Gastroesophageal sphincter (tissue), 3 donors: Measurements from ENCODE around the gene TBCD.

Experiments used
- CTCF ChIP-seq, 4 experiments: fragments of 200-600 bp in 2 of 4; fragments of 450-650 bp in 2 of 4; sonication (generic) in 1 of 4; IDR thresholded peaks; one replicate each; pipeline ENCODE4 v1.5.1; 2017 to 2019; ENCODE audit warnings: antibody characterized with exemption in 4 of 4, mild to moderate bottlenecking in 2 of 4, moderate library complexity in 2 of 4
- POLR2A ChIP-seq, 2 donors: fragments of 450-650 bp; IDR thresholded peaks; one replicate each; pipeline ENCODE4 v1.6.1; 2017; ENCODE audit warnings: antibody characterized with exemption in 2 of 2, mild to moderate bottlenecking in 2 of 2, moderate library complexity in 1 of 2
- POLR2AphosphoS5 ChIP-seq: sonication (generic); formaldehyde crosslinking; IDR thresholded peaks from one replicate; pipeline ENCODE4 v1.6.1; 2017; ENCODE audit warnings: antibody characterized with exemption

GRCh38 chr17:82966415-82966814, 214.6 kb downstream of the TBCD start:
- TF ChIP-seq POLR2AphosphoS5 (no peak), POLR2A (IDR thresholded peaks at IDR 0.05) (no peak), CTCF (IDR thresholded peaks at IDR 0.05) (no peak)
